ENCODE measurements around the gene NANOS3.

DNA sequence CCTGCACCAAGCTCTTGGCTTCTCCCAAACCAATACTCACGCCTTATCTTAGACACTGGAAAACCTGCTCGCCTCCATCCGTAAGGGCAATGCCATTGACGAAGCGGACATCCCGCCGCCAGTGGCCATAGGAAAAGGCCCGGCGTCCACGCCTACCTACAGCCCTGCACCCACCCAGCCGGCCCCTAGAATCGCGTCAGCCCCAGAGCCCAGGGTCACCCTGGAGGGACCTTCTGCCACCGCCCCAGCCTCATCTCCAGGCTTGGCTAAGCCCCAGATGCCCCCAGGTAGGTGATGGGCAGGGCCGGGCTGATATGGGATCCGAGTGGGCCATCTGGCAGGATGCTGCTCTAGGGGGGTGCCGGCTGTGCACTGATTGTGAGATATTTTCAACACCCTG lies 36.4 kb downstream of the NANOS3 start:
- TF ChIP-seq CTCF (IDR thresholded peaks at IDR 0.05) (no peak), EP300 (IDR thresholded peaks at IDR 0.05; ENCODE audit: low read depth) (no peak), POLR2AphosphoS5 (IDR thresholded peaks at IDR 0.05) (no peak)

Data from transverse colon (tissue), 4 donors.